Activated T-cell treated with anti-CD3 and anti-CD28 coated beads for 1 hour (primary cell): ENCODE results near the gene TTF1.

Experiments used
- DNase-seq: peaks from one replicate; pipeline ENCODE4 v3.0.0-alpha.2; 2020; ENCODE audit warnings: low read depth

The TTF1 gene

DNA sequence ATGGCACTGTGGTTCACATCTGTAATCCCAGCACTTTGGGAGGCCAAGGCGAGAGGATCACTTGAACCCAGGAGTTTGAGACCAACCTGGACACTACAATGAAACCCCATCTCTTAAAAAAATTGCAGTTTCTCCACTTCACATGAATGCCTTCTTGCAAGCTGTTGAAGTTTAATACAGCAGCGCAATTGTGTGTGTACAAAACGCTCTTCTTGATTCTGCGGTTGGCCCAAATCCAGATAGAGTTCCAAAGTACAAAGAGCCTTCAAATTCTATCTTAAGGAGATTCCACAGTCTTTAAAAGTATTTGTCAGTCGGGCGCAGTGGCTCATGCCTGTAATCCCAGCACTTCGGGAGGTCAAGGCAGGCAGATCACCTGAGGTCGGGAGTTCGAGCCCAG lies 42.6 kb downstream of the TTF1 start:
- DNase-seq = no peak

DNA sequence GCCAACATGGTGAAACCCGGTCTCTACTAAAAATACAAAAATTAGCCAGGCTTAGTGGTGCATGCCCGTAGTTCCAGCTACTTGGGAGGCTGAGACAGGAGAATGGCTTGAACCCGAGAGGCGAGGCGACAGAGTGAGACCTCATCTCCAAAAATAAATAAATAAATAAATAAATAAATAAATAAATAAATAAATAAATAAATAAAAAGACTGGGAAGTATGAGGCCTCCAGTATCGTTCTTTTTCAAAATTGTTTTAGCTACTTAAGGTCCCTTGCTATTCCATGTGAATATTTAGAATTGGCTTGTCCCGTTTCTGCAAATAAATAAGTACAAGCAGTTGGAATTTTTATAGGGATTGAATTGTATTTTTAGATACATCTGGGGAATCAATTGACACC lies 48.9 kb downstream of the TTF1 start:
- DNase-seq = no peak

DNA sequence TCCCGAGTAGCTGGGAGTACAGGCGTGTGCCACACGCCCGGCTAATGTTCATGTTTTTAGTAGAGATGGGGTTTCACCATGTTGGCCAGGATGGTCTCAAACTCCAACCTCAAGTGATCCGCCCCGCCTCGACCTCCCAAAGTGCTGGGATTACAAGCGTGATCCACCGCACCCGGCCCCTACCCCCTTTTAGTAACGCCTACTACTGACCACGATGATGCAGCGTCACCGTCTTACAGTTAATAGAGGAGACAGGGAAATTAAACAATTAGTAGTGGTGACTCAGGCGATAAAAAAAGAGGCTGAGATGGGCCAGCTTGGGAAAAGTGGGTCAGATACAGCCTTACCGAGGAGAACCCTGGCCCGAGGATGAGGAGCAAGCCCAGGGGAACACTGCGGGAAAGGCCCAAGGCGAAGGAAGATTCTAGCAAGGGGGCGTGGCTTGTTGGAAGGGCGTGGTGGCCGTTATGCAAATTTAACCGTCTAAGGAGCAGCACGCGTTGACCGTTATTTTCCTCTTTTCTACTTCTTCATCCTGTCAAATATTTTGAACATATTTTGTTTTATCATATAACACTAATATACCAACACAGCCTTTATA lies 50.2 kb downstream of the TTF1 start:
- DNase-seq = no peak

GRCh38 chr9:132354637-132355355 lies 51.8 kb downstream of the TTF1 start, which contains the start of gene SETX:
SETX (minus strand) TSS chr9:132354986; CDS start chr9:132349428, 5,558 bp downstream.
- DNase-seq = peak; percentile 94

DNA sequence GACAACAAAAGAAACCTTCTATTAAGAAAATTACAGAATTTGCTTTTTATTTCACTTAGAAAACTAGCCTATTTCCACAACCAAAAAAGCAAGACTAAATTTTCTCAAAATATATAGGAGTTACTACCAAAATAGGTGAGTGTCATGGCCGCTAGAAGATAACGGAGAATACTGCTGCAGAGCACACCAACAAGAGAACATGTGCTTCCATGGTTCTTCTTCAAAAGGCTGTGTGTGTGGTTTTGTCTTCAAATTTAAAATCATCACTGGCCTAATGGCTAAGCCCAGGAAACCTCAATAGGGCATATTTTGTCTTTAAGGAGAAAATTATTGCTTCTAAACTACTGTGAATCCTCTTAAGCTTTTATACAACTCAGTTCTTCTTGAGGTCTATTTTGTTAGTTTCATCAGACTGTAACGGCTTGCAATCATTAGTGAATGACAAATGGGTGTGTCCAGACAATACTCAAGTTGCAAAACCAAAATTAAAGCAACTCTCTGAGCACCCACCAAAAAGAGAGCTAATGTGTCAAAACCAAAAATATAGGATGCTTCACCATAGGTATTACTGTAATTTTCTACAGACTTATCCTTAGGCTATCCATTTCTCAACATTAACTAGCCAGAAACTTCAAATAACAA lies 55.1 kb downstream of the TTF1 start:
- no peak for DNase-seq

GRCh38 chr9:132350861-132351315 lies 55.8 kb downstream of the TTF1 start:
- no peak for DNase-seq

- DNase-seq = no peak
These were observed 58.0 kb downstream of the TTF1 start for GRCh38 chr9:132348676-132349075.

DNA sequence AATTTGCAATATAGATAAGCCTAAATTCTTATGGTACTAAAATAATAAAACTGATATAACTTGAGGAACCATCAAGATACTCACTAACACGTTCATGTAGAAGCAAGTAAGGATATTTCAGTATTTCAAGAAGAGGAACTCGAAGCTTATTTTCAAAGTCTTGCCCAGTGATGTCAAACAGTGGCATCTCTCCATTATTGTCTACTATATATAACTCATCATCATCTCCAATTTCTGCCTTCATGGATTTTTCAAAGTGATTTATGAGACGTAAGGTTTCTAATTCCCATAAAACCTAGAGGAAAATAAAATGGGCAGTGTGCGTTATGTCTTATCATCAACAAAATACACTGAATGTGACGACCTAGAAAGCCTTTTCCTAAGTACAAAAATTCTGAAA lies 60.5 kb downstream of the TTF1 start:
- DNase-seq = no peak

GRCh38 chr9:132341177-132341840 lies 65.3 kb downstream of the TTF1 start:
- DNase-seq = no peak

DNA sequence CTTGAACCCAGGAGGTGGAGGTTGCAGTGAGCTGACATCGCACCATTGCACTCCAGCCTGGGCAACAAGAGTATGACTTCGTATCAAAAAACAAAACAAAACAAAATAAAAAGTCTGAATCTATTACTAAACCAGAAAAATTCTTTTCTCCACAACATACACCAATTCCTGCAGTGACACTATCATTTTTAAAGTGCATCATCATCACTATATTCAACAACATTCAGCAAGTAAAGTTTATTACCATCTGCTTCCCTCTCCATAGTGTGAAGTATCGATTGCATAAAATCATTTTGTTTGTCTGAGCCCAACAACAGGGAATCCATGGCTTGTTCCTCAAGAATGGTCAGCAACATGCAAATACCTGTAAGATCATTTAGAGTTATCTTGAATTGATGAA lies 72.3 kb downstream of the TTF1 start:
- no peak for DNase-seq

DNA sequence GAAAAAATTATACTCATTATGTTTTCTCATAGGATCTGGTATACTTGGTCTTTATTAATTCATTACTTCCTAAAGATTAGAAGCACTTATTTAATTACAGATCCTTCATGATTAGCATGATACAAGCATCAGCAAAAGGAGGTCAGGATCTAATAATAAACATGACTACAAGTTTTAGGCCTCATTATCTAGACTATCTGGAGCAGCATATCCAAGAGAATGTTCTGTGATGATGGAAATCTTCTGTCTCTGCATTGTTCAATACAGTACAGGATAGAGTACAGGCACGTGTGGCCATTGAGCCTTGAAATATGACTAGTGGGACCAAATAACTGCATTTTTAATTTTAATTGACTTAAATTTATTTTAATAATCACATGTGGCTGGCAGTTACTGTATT lies 73.1 kb downstream of the TTF1 start:
- DNase-seq = no peak

DNA sequence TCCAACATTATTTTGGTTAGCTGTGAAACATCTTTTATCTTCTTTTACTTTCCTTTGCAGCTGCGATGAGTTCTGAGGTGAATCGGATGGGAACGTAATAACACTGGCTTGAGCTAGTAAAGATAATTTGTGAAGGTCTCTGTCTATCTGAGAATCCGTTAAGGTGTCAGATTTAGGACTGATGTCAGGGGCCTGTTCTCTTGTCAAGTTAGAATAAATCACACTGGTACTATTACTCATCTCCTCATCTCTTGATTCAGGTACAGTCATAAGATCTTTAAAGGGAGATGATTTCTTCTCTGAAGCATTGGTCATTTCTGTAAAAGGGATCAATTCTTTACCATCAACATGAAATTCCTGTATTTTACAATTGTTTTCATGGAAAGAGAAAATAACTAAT lies 78.1 kb downstream of the TTF1 start:
- DNase-seq = no peak

DNA sequence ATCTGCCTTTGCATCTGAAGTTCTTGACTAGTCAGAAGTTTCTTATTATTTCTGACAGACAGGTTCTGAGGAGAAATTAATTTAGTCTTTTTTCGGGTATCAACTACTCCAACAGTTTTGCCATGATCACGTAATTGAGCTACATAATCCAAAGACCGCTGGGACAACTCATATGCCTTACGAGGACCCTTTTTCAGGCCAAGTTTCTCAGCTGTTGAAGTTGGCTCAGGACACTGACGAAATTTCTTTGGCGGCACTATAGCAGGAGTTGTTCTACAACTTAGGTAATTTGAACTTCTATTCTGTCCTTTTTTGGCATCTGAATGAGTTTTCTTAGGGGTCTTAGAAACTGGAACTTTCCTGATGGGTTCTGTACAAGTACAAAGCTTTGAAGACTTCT lies 79.1 kb downstream of the TTF1 start:
- DNase-seq = no peak
